GM10847 (cell line): Measurements from ENCODE around the gene MSH4.

ENCODE experiments used
- POLR2A ChIP-seq: IDR thresholded peaks from 2 replicates; pipeline ENCODE4 v1.6.1; 2011; ENCODE audit not compliant: insufficient read length; ENCODE audit errors: extremely low read depth

The MSH4 gene

DNA sequence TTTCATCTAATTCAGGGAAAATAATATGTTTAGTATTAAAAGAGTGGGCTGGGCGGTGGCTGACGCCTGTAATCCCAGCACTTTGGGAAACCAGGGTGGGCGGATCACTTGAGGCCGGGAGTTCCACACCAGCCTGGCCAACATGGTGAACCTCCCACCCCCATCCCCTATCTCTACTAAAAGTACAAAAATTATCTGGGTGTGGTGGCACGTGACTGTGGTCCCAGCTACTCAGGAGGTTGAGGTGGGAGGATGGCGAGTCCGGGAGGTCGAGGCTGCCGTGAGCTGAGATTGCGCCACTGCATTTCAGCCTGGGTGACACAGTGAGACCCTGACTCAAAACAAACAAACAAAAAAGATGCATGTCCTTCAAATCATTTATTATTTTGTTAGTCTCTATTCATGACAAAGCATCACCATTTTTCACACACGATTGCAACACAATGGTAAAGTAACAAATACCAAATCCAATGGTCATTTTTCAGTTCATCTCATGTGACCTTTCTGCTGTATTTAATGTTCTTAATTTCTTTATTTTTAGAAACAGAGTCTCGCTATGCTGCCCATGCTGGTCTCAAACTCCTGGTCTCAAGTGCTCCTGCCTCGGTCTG is 1.0 kb downstream of the MSH4 start:
- TF ChIP-seq POLR2A = no peak

DNA sequence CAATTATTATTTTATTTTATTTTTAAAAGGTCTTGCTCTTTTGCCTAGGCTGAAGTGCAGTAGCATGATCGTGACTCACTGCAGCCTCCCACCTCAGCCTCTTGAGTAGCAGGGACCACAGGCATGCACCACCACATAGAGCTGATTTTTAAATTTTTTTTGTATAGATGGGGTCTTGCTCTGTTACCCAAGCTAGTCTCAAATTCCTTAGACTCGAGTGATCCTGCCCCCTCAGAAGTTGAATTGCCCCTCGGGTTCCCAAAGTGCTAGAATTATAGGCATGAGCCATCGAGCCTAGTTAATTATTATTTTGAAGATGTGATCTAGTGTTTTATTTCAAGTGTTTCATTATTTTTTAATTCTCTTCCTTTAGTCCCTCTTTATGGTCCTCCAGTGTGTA is 12.2 kb downstream of the MSH4 start:
- no peak for TF ChIP-seq POLR2A

DNA sequence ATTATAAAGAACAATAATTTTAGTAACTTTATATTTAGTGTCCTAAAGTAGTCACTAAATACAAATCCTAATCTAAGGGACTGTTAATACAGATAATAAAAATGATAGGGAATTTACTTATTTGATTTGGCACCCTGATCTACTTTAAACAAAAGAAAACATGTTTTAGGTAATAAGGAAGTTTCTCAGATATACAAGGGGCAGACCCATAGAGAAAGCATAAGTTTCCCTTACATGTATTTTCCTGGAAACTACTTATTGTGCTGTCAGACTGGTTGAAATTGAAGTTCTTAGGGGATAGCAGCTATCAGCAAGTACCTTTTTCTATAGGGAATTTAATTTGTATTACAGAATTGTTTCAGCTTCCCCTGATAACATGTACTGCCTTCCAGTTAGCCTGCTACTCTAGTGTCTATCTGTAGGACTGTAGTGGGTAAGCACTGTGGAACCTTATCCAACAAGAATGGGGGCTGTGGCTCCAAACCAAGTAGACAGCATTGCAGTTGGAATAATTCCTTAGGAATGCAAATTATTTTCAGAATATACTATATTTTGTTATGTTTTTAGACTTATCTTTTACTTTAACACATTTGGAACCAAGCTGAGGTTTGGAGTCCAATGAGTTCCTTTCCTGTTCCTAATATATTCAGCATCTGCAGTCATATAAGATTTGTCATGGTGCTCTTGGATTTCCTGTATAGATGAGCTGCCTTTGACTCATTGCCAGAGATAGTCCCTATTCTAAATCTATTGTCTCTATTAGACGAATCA is 14.7 kb downstream of the MSH4 start:
- no peak for TF ChIP-seq POLR2A

DNA sequence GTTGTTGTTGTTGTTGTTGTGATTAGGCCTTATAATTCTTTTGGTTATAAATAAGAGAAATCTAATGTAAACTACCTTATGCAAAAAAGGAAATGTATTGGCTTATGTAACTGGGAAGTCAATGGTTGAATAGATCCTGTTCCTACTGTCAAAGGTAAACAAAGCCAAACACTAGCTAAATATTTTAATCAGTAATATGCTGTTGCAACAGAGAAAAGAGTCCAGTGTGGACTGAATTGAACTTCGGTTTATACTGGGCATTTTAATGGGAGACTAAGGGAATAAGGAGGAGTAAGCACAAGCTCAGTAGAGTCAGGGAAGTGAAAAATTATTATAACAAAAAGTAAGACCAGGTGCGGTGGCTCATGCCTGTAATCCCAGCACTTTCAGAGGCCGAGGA is 15.4 kb downstream of the MSH4 start:
- TF ChIP-seq POLR2A = no peak

DNA sequence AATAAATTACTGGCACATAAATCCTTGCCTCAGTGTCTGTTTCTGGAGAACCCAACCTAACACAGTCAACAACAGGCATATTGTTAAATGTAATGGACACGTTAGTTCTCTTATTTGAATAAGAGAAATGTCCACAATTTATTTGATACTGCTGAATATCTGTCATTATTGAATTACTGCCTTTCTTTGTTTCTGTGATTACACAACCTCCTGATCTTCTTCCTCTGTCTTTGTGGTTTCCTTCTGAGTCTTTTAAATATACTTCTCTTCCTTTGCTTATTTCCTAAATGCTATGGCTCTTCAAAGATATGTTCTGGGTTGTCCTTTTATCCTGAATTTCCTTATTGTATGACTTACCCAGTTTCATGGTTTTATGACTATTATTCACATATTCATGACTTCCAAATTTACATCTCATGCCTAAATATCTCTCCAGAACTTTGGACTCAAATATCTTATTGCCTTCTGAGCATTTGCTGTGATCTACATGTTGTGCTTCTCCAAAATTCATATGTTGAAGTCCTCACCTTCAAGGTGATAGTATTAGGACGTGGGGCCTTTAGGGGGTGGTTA is 39.9 kb downstream of the MSH4 start:
- TF ChIP-seq POLR2A = no peak

DNA sequence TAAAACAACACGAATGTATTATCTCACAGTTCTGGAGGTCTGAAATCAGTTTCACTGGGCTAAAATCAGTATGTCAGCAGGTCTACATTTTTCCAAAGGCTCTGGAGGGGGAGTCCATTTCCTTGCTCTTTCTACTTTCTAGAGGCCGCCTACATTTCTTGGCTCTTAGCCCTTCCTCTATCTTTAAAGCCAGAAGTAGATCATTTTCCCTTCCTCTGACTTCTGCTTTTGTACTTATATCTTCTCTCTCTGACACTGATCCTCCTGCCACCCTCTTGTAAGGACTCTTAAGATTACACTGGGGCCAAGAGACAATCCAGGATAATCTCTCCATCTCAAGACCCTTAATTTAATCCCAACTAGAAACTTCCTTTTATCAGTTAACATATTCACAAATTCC is 41.4 kb downstream of the MSH4 start:
- no peak for TF ChIP-seq POLR2A

DNA sequence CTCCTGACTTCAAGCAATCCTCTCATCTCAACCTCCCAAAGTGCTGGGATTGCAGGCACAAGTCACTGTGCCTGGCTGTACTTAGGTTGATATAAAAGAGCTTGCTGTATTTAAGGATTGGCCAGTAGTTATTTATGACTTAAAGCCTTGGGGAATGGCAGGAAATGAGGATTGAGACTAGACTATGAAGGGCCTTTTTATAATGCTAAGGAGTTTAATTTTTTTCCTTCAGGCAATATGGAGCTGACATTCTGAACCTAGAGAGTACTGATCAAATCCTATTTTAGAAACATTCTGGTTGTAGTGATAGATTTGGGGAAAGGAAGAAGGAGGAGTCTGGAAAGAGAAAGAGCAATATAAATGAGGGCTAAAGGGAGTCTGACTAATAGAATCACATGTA is 44.7 kb downstream of the MSH4 start:
- no peak for TF ChIP-seq POLR2A

DNA sequence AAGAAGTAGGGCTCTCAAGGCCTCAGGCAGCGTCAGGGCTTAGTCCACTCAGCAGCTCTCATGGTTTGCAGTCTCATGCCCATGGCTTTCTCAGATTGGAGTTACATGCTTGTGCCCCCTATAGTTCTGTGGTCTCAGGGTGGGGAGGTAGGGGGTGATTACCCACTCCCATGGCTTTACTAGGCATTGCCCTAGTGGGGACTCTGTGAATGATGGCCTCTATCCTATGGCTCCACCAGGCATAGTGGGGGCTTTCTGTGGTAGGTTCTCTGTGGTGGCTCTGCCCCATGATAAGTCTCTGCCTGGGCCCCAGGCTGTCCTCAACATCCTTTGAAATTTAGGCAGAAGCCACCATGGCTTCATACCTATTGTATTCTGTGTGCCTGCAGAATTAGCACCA is 48.9 kb downstream of the MSH4 start:
- no peak for TF ChIP-seq POLR2A

DNA sequence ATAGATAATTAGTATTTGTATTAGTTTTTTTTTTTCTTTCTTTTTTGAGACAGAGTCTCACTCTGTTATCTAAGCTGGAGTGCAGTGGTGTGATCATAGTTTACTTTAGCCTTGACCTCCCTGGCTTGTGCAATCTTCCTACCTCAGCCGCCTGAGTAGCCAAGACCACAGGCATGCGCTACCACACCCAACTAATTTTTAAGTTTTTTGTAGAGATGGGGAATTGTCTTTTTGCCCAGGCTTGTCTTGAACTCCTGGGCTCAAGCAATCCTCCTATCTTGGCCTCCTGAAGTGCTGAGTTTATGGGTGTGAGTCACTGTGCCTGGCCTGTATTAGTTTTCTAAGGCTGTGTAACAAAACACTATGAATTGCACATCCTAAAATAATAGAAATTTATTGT is 58.3 kb downstream of the MSH4 start:
- no peak for TF ChIP-seq POLR2A

DNA sequence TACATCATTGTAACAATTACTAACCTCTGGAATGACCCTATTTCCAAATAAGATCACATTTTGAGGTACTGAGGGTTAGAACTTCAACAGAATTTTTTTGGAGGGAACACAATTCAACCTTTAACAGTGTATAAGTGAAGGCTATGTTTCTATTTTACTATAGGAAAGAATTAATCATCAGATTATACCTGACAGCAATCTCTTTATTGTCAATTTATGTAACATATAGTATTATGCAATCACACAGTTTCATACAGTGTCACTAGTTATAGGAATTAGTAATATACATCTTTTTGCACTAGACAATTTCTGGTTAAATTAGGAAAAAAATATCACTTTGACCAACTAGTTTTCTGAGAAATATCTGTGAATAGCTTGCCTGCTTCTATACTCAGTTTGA is 59.1 kb downstream of the MSH4 start:
- no peak for TF ChIP-seq POLR2A

DNA sequence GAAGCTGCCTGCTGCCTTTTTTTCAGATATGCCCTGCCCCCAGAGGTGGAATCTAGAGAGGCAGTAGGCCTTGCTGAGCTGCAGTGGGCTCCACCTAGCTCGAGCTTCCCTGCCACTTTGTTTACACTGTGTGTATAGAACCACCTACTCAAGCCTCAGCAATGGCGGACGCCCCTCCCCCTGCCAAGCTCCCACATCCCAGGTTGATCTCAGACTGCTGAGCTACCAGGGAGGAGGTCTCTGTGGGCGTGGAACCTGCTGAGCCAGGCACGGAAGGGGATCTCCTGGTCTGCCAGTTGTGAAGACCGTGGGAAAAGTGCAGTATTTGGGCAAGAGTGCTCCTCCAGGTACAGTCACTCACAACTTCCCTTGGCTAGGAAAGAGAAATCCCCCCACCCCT is 65.1 kb downstream of the MSH4 start:
- no peak for TF ChIP-seq POLR2A

DNA sequence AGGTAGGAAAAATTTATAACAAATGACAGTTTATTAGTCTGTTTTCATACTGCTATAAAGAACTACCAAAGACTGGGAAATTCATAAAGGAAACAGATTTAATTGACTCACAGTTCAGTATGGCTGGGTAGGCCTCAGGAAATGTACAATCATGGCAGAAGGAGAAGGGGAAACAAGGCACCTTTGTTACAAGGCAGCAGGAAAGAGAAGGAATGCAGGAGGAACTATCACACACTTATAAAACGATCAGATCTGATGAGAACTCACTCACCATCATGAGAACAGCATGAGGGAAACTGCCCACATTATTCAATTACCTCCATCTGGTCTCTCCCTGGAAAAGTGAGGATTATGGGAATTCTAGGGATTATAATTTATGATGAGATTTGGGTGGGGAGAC is 74.3 kb downstream of the MSH4 start:
- no peak for TF ChIP-seq POLR2A

DNA sequence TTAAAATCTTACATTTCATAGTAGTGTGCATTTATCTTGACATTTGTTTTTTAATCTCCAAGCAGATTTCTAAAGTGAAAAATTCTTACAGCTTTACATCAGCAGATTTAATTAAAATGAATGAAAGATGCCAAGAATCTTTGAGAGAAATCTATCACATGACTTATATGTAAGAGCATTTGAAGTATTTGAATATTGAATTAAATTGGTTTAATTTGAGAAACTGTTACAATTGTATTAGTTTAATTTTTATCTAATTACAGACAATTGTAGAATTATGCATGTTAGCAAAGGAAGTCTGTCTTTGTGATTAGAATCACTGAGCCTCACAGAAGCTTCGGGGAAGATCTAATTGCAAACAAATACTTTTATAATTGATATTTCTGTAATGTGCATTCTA is 83.3 kb downstream of the MSH4 start:
- TF ChIP-seq POLR2A = no peak

DNA sequence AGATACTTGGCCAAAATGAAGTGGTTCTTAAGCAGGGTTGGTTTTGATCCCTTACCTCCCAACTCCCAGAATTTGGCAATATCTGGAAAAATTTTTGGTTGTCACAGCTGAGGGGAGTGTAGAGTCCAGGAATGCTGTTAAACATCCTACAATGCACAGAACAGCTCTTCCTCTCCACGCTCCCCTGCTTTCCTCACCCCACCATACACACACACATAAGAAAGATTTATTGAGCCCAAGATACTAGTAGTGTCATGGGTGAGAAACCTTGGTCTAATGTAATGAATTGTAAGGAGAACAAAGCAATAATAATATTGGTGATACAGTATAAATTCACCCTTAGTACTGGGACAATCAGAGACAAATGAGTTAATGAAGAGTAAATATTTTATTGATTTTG is 87.8 kb downstream of the MSH4 start:
- TF ChIP-seq POLR2A = no peak

DNA sequence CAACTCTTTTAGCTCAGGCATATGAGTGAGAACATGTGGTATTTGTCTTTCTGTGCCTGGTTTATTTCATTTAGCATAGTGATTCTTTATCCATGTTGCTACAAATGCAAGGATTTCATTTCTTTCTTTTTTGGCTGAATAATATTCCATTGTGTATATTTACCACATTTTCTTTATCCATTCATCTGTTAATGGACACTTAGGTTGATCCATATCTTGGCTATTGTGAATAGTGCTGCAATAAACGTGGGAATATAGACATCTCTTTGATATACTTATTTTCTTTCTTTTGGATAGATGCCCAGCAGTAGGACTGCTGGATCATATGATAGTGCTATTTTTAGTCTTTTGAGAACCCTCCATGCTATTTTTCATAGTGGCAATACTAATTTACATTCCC is 104.7 kb downstream of the MSH4 start:
- TF ChIP-seq POLR2A = no peak

DNA sequence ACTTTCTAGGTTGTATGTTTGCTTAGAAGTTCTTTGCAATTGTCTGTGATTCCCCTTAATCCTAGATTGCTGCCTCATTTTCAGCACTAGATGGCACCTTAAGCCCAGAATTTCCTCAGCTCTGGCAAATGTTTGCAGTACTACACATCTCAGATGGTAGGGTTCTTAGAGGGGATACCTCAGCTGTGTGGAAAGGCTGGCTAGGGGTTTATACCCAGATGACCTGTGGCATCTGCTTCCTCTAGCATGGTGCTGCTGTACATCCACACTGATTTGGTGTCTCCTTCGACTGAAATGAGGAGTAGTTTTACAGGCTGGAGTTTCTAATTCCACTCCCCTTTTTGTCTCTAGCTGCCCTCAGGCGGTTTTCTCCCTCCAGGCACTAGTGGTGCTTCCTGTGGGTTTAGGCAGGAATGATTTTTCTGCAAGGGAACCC is 112.1 kb downstream of the MSH4 start:
- no peak for TF ChIP-seq POLR2A

DNA sequence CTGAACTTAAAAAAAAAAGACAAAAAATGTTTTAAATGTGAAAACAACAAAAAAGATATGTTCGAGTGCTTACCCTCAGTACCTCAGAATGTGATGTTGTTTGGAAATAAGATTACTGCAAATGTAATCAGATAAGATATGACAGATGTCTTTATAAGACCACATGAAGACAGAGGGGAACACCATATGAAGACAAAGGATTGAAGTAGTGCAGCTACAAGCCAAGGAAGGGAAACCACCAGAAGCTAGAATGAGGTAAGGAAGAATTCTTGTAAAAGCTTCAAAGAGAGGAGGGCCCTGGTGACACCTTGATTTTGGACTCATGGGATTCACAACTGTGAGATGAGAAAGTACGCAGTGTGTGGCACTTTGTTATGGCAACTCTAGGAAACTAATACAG is 120.2 kb downstream of the MSH4 start:
- TF ChIP-seq POLR2A = no peak
